GM12878 (cell line): Measurements from ENCODE around the gene PAM16. TPM values are rescaled to one million over a fixed set of nuclear protein-coding genes. Genes with fewer than 3 reads are reported as not detected.

Experiments
- ATAC-seq: fragments of 200-7000 bp; cut with Tn5 transposase; 3 replicates; pipeline ENCODE4 v1.9.1; 2020; ENCODE audit warnings: mild to moderate bottlenecking, moderate library complexity
- BruUV-seq: library from RNA; stranded (reverse); fragments of 400-500 nt; replicated peaks from 2 replicates; lab custom pipeline; 2021; lab: Mats Ljungman, UMichigan
- CTCF ChIA-PET: fragments of 300-600 bp; sonication (Branson Sonifier 250); formaldehyde crosslinking; extraction: SDS; loops from one replicate; lab custom pipeline; 2021; ENCODE audit warnings: inconsistent platforms; lab: Yijun Ruan, JAX
- POLR2A ChIA-PET: fragments of 350-600 bp; formaldehyde crosslinking; extraction: SDS; loops from one replicate; lab custom pipeline; 2021; ENCODE audit warnings: inconsistent platforms; lab: Charles Lee
- RAD21 ChIA-PET: fragments of 300-600 bp; sonication (Branson Sonifier 250); formaldehyde crosslinking; loops from one replicate; lab custom pipeline; 2023; ENCODE audit warnings: antibody characterized with exemption; ENCODE audit not compliant: unreplicated experiment; lab: Charles Lee
- SMC1A ChIA-PET: fragments of 300-600 bp; sonication (Branson Sonifier 250); formaldehyde crosslinking; loops from one replicate; lab custom pipeline; 2023; ENCODE audit not compliant: unreplicated experiment, uncharacterized antibody; lab: Charles Lee
- DNase-seq: peaks from one replicate; pipeline ENCODE4 v3.0.0-alpha.2; 2011; ENCODE audit warnings: low read depth, low spot score
- FAIRE-seq: peaks from 3 replicates; lab custom pipeline; 2011; peaks lifted over from hg19 to GRCh38; lab: Jason Lieb, UNC
- H2AFZ ChIP-seq: 2 replicates; pipeline ENCODE4 v1.6.0; 2011; ENCODE audit warnings: low read depth, low read length, control low read depth; ENCODE audit not compliant: control insufficient read depth
- H3K27ac ChIP-seq: 2 replicates; pipeline ENCODE4 v1.5.1; 2011; ENCODE audit warnings: control low read depth; ENCODE audit not compliant: control insufficient read depth, insufficient read depth
- H3K27me3 ChIP-seq, 2 experiments: replicated peaks in 1 of 2; 2 replicates each; pipeline versions ENCODE4 v1.6.0 to v1.6.1; 2011; ENCODE audit warnings: low read length in 1 of 2; ENCODE audit not compliant: control insufficient read depth in 2 of 2, insufficient read depth in 2 of 2
- H3K36me3 ChIP-seq, 2 experiments: 2 replicates each; pipeline ENCODE4 v1.5.1; 2011; ENCODE audit warnings: low read length in 1 of 2; ENCODE audit not compliant: control insufficient read depth in 2 of 2, insufficient read depth in 2 of 2
- H3K4me1 ChIP-seq: 2 replicates; pipeline ENCODE4 v1.6.1; 2011; ENCODE audit warnings: mild to moderate bottlenecking, low read length, moderate library complexity, mixed read lengths; ENCODE audit not compliant: control insufficient read depth, insufficient read depth
- H3K4me2 ChIP-seq: 2 replicates; pipeline ENCODE4 v1.6.0; 2011; ENCODE audit warnings: control low read depth; ENCODE audit not compliant: control insufficient read depth, insufficient read depth
- H3K4me3 ChIP-seq: fragments of 200-600 bp; sonication (generic); 2 replicates; pipeline ENCODE4 v1.5.1; 2016
- H3K79me2 ChIP-seq: 2 replicates; pipeline ENCODE4 v1.6.0; 2011; ENCODE audit warnings: low read length; ENCODE audit not compliant: control insufficient read depth, insufficient read depth
- H3K9ac ChIP-seq: 2 replicates; pipeline ENCODE4 v1.8.0; 2011; ENCODE audit warnings: low read length, control low read depth, mixed read lengths; ENCODE audit not compliant: control insufficient read depth, insufficient read depth
- H3K9me3 ChIP-seq: replicated peaks from 3 replicates; pipeline ENCODE4 v1.5.1; 2011; ENCODE audit warnings: mild to moderate bottlenecking, low read length; ENCODE audit not compliant: control insufficient read depth, insufficient read depth
- H4K20me1 ChIP-seq: 2 replicates; pipeline ENCODE4 v1.6.0; 2011; ENCODE audit not compliant: control insufficient read depth, insufficient read depth
- HDAC6 ChIP-seq: fragments of 200-600 bp; sonication (generic); IDR thresholded peaks from one replicate; pipeline ENCODE4 v1.8.0; 2017; ENCODE audit warnings: antibody characterized with exemption; ENCODE audit not compliant: unreplicated experiment
- IKZF2 ChIP-seq, 2 experiments: fragments of 450-650 bp; IDR thresholded peaks; 2 replicates each; pipeline ENCODE4 v1.6.1; 2017; ENCODE audit warnings: mild to moderate bottlenecking in 2 of 2, moderate library complexity in 2 of 2
- POLR2A ChIP-seq: IDR thresholded peaks from 2 replicates; pipeline ENCODE4 v1.6.1; 2011; ENCODE audit warnings: low read depth, mild to moderate bottlenecking, low read length
- USF1 ChIP-seq: IDR thresholded peaks from 2 replicates; pipeline ENCODE4 v1.6.1; 2011; ENCODE audit warnings: borderline replicate concordance, low read depth, mild to moderate bottlenecking, moderate library complexity, mixed read lengths, low read length; ENCODE audit not compliant: insufficient read depth; ENCODE audit errors: extremely low read length
- WGBS: methylation state at CpG from one replicate; pipeline ENCODE4 v1.1.6; 2016; ENCODE audit warnings: low lambda C conversion rate; ENCODE audit not compliant: insufficient replicate concordance, insufficient coverage; ENCODE audit errors: missing lambda C conversion rate; 5-methylcytosine and 5-hydroxymethylcytosine counted together
- in situ Hi-C: fragments of 300-500 bp; cut with MboI; formaldehyde crosslinking; loops from 9 replicates; pipeline ENCODE4 v1.14.3; 2018; ENCODE audit warnings: mixed read lengths
- intact Hi-C: fragments of 100-400 bp; cut with micrococcal nuclease; formaldehyde crosslinking; loops from one replicate; pipeline ENCODE4 v1.14.2; 2022; ENCODE audit not compliant: unreplicated experiment
- polyA plus RNA-seq, 11 experiments: library from polyadenylated mRNA; depleted of rRNA in 4 of 11; unstranded in 6 of 11; stranded (reverse) in 5 of 11; fragments of >200 nt; fragmentation: Nextera tagmentation in 4 of 11; fragmentation: Illumina TruSeq in 1 of 11; extraction: Ambion mirVana in 4 of 11; extraction: Trizol in 1 of 11; gene quantifications; 1 replicate in 1 of 11; 2 replicates in 10 of 11; pipeline versions ENCODE4 v1.2.1 to v1.2.3, GENCODE V29; 2011 to 2016; ENCODE audit warnings: inconsistent platforms in 2 of 11, missing spikeins in 2 of 11, low read depth in 1 of 11
- total RNA-seq, 4 experiments: library from RNA; depleted of rRNA in 3 of 4; stranded (reverse); fragments of >200 nt in 3 of 4; fragmentation: Illumina TruSeq in 1 of 4; extraction: Trizol in 1 of 4; gene quantifications; 2 replicates each; pipeline versions ENCODE4 v1.2.1 to v1.2.3, GENCODE V29; 2013 to 2021

The PAM16 gene
- total and polyA plus RNA-seq, 10 of the 15 experiments (the other 5 are each of a cell fraction or from before 2014, with no cell fraction given), result 18.5 to 94.3 (median 51.5) TPM

GRCh38 chr16:4358236-4358635, 7.1 kb upstream of the PAM16 start:
- 98% methylated on average over 19 of the region's 19 CpGs for WGBS
- ChIA-PET SMC1A (interaction anchor here (1.8 kb wide), 1 partner anchor 45 kb away, joined by 11 read pairs; no protein-coding TSS in a partner anchor), POLR2A (no interaction called here), RAD21 (no interaction called here), CTCF (interaction anchor here (0.8 to 1.0 kb wide), 3 partner anchors 28 to 52 kb away, joined by 3 to 7 read pairs (median 3); no protein-coding TSS in a partner anchor)
- Histone ChIP-seq H2AFZ (no peak overlapping the region), H3K27me3 (no peaks in the 10 kb centered on the region), H3K79me2 (no peaks in the 10 kb centered on the region), H3K9ac (no peak overlapping the region), H3K4me2 (no peak overlapping the region), H3K27ac (no peak overlapping the region), H3K36me3 (peaks cover 4 to 23% of the 10 kb centered on the region in 2 experiments; a peak in 3 of 4 replicates), H4K20me1 (no peaks in the 10 kb centered on the region), H3K4me3 (no peak overlapping the region), H3K4me1 (no peaks in the 10 kb centered on the region), H3K9me3 (no peaks in the 10 kb centered on the region)
- no peak for FAIRE-seq
- peak; percentile 49; the same call in 1 of the 2 replicates for TF ChIP-seq POLR2A
- TF ChIP-seq HDAC6, result no peak
- TF ChIP-seq IKZF2 (IDR thresholded peaks at IDR 0.05), result no peak
- intact Hi-C loops, result loop anchor here (10.0 kb wide), 1 partner anchor 117 kb away; the partner anchor contains the start of genes HMOX2 and NMRAL1
- in situ Hi-C loops, result no loop called here
- BruUV-seq, result no TSS peak
- no peak for DNase-seq
- no peak for ATAC-seq

GRCh38 chr16:4356820-4357219, 5.7 kb upstream of the PAM16 start:
- BruUV-seq, result no TSS peak
- in situ Hi-C loops (no loop called here), intact Hi-C loops (loop anchor here (10.0 kb wide), 1 partner anchor 118 kb away; the partner anchor contains the start of genes HMOX2 and NMRAL1)
- ChIA-PET SMC1A (no interaction called here), RAD21 (no interaction called here), CTCF (interaction anchor here (0.7 kb wide), 1 partner anchor 509 kb away, joined by 3 read pairs; no protein-coding TSS in a partner anchor), POLR2A (no interaction called here)
- Histone ChIP-seq H3K4me1 (no peaks in the 10 kb centered on the region), H3K4me3 (no peak overlapping the region), H3K27me3 (no peaks in the 10 kb centered on the region), H3K9me3 (no peaks in the 10 kb centered on the region), H3K27ac (no peak overlapping the region), H3K9ac (no peak overlapping the region), H3K36me3 (peaks cover 4 to 15% of the 10 kb centered on the region in 2 experiments; a peak in 3 of 4 replicates), H4K20me1 (no peaks in the 10 kb centered on the region), H3K4me2 (no peak overlapping the region), H2AFZ (no peak overlapping the region), H3K79me2 (no peaks in the 10 kb centered on the region)
- 92% methylated on average over 7 of the region's 7 CpGs for WGBS
- no peak for DNase-seq
- ATAC-seq, result no peak
- FAIRE-seq, result no peak
- TF ChIP-seq POLR2A (peak; percentile 47), USF1 (no peak)
